Ovary (tissue), 9 donors: ENCODE results near the gene HYAL3. TPM values are rescaled to one million over a fixed set of nuclear protein-coding genes. Genes with fewer than 3 reads are reported as not detected.

Source experiments
- DNase-seq, 5 donors: peaks; one replicate each; pipeline ENCODE4 v3.0.0-alpha.2; 2019 to 2020
- H3K27ac ChIP-seq, 2 donors: fragments of 200-600 bp; one replicate each; pipeline versions ENCODE4 v1.5.1 to v1.8.0; 2019 to 2022
- H3K27me3 ChIP-seq: fragments of 200-600 bp; one replicate; pipeline ENCODE4 v1.8.0; 2022
- H3K36me3 ChIP-seq: fragments of 200-600 bp; sonication (generic); one replicate; pipeline ENCODE4 v1.5.1; 2019
- H3K4me1 ChIP-seq: one replicate; pipeline ENCODE4 v1.8.1; 2013; ENCODE audit warnings: mild to moderate bottlenecking, moderate library complexity; ENCODE audit not compliant: insufficient read depth
- H3K4me3 ChIP-seq: fragments of 200-600 bp; sonication (generic); one replicate; pipeline ENCODE4 v1.5.1; 2017
- H3K9me3 ChIP-seq, 2 donors: fragments of 200-600 bp in 1 of 2; sonication (generic) in 1 of 2; one replicate each; pipeline versions ENCODE4 v1.5.1 to v1.8.1; 2013 to 2019; ENCODE audit warnings: mild to moderate bottlenecking in 1 of 2, moderate library complexity in 1 of 2
- CTCF ChIP-seq, 3 donors: fragments of 450-650 bp in 2 of 3; fragments of 200-600 bp in 1 of 3; IDR thresholded peaks; one replicate each; pipeline versions ENCODE4 v1.5.1 to v1.8.0; 2016 to 2022; ENCODE audit warnings: antibody characterized with exemption in 3 of 3, mild to moderate bottlenecking in 1 of 3
- EP300 ChIP-seq: sonication (generic); formaldehyde crosslinking; IDR thresholded peaks from one replicate; pipeline ENCODE4 v1.6.1; 2017; ENCODE audit warnings: antibody characterized with exemption
- POLR2A ChIP-seq: fragments of 450-650 bp; IDR thresholded peaks from one replicate; pipeline ENCODE4 v1.6.1; 2017; ENCODE audit warnings: antibody characterized with exemption, mild to moderate bottlenecking, moderate library complexity
- WGBS, 3 donors: extraction: QIAGEN DNeasy Blood & Tissue Kit in 1 of 3; methylation state at CpG; one replicate each; pipeline versions ENCODE4 v1.1.5 to v1.1.7; 2013 to 2017; 5-methylcytosine and 5-hydroxymethylcytosine counted together
- intact Hi-C, 4 donors: fragments of 100-400 bp; cut with DNase I; formaldehyde crosslinking; loops; one replicate each; pipeline versions ENCODE4 v1.11.0 to v1.15.1; 2022 to 2023
- polyA plus RNA-seq, 2 donors: library from polyadenylated mRNA; stranded (reverse); fragments of 200-250 nt in 1 of 2; fragments of 350-450 nt in 1 of 2; fragmentation: Illumina TruSeq in 1 of 2; extraction: RNeasy Lipid Tissue Mini Kit (QIAGEN cat#74804) in 1 of 2; gene quantifications; one replicate each; pipeline ENCODE4 v1.2.3, GENCODE V29; 2013 to 2014
- total RNA-seq, 7 donors: library from RNA; depleted of rRNA in 2 of 7; stranded (reverse); fragments of >200 nt in 2 of 7; fragmentation: NEBNext Ultra II Directional in 3 of 7; extraction: Animal tissue kit (Norgen Biotek cat#: 25700) in 3 of 7; gene quantifications; one replicate each; pipeline versions ENCODE4 v1.1.0 to v1.2.4, GENCODE V29; 2016 to 2023
- donor health status: DM: no; HTN: no; CAD: no; lungs with moderate emphysema.
- donor health status: DM: no; HTN: no; CAD: no.
- donor health status: Bipolar disorder and iron deficiency.
- donor health status: DM: yes; HTN: yes; CAD: no.
- donor health status: DM: no; HTN: no; CAD: no.
- donor health status: DM: yes; HTN: yes; CAD: no.

The HYAL3 gene
- total and polyA plus RNA-seq, 9 donors: 0.58 to 4.3 (median 1.9) TPM

- WGBS, 3 donors: 2 to 4% (median 2%) methylated on average over 62 to 85 of the region's 85 CpGs
Observed at GRCh38 chr3:50340448-50341329, 41.5 kb upstream of the HYAL3 start, which contains the start of gene RASSF1. Gene RASSF1 (minus strand): TSS chr3:50340836. CDS start chr3:50340805, 31 bp downstream.

GRCh38 chr3:50340147-50340447 lies 40.9 kb upstream of the HYAL3 start:
- Histone ChIP-seq H3K27ac (peak overlapping the region in 1 of 2 donors; percentile 21), H3K9me3 (no peaks in the 10 kb centered on the region), H3K4me1 (peaks cover 13% of the 10 kb centered on the region), H3K27me3 (no peaks in the 10 kb centered on the region), H3K4me3 (peak overlapping the region; percentile 56), H3K36me3 (no peaks in the 10 kb centered on the region)
- TF ChIP-seq POLR2A (no peak), EP300 (no peak), CTCF (IDR thresholded peaks at IDR 0.05) (no peak)
- no peak for DNase-seq
- 7 to 19% (median 18%) methylated on average over 9 of the region's 9 CpGs for WGBS, 3 donors
- intact Hi-C loops: no loop called here

More at GRCh38 chr3:50340448-50341329, 41.5 kb upstream of the HYAL3 start, which contains the start of gene RASSF1:
- Histone ChIP-seq H3K36me3 (no peaks in the 10 kb centered on the region), H3K27me3 (no peaks in the 10 kb centered on the region), H3K9me3 (no peaks in the 10 kb centered on the region), H3K27ac (peak within 1 kb of the TSS; percentile 21 to 47), H3K4me3 (peak within 1 kb of the TSS; percentile 56), H3K4me1 (peaks cover 18% of the 10 kb centered on the region)
- TF ChIP-seq EP300 (no peak), POLR2A (peak; percentile 53)
- DNase-seq: peak in 4 of 5 donors; percentile 68 to 75 (median 70)
- intact Hi-C loops: no loop called here

- peak overlapping the region in 1 of 2 donors; percentile 21 for H3K27ac ChIP-seq
- peaks cover 13% of the 10 kb centered on the region for H3K4me1 ChIP-seq
- 81 to 86% (median 82%) methylated on average over 14 of the region's 14 CpGs for WGBS, 3 donors
- intact Hi-C loops: no loop called here
- H3K9me3 ChIP-seq: no peaks in the 10 kb centered on the region
- H3K36me3 ChIP-seq: no peaks in the 10 kb centered on the region
- peak overlapping the region; percentile 56 for H3K4me3 ChIP-seq
- peak in 1 of 5 donors; percentile 42 for DNase-seq
- H3K27me3 ChIP-seq: no peaks in the 10 kb centered on the region
- TF ChIP-seq POLR2A (no peak), EP300 (no peak), CTCF (IDR thresholded peaks at IDR 0.05) (no peak)
Observed at GRCh38 chr3:50339485-50340146, 40.4 kb upstream of the HYAL3 start.

GRCh38 chr3:50338965-50339364 lies 39.8 kb upstream of the HYAL3 start:
- no peak for TF ChIP-seq CTCF (IDR thresholded peaks at IDR 0.05)
- TF ChIP-seq EP300: no peak
- TF ChIP-seq POLR2A: no peak
- Histone ChIP-seq H3K27me3 (no peaks in the 10 kb centered on the region), H3K27ac (no peak overlapping the region), H3K4me3 (no peak overlapping the region), H3K9me3 (no peaks in the 10 kb centered on the region), H3K4me1 (peaks cover 14% of the 10 kb centered on the region), H3K36me3 (no peaks in the 10 kb centered on the region)
- intact Hi-C loops: no loop called here
- 74 to 77% (median 75%) methylated on average over 5 of the region's 5 CpGs for WGBS, 3 donors
- DNase-seq: no peak
